GM19043 (cell line): ENCODE data around the gene SCAMP2.

ENCODE experiments used
- ATAC-seq: cut with Tn5 transposase; IDR thresholded peaks from one replicate; pipeline ENCODE4 v1.9.1; 2021; ENCODE audit warnings: low read depth; ENCODE audit not compliant: unreplicated experiment

Gene SCAMP2

DNA sequence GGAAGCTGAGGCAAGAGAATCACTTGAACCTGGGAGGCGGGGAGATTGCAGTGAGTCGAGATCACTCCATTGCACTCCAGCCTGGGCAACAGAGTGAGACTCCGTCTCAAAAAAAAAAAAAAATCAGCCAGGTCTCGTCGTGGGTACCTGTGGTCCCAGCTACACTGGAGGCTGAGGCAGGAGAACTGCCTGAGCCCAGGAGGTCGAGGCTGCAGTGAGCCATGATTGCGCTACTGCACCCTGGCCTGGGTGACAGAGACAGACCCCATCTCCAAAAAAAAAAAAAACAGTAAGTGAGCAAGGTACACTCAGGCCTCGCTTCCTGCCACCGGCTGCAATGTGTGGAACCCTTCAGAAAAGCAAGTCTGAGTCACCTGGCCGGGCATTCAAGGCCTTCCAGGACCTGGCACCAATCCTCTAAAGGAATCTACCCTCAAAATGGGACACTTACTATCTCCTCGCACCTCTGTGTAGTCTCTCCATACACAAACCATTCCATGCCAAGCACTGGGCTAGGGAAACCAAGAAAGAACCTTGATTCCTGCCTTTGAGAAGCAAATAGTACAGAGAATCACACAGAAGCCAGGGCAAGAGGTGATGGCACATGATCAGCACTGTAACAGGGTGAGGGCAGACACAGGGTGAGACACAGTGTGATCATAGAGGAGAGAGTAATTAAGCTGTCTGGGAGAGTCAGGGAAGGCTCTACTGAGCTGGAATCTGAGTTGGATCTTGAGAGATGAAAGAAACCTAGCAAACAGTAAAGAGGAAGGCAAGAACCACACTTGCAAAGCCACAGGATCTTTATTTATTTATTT, 9.7 kb downstream of the SCAMP2 start:
- ATAC-seq, result no peak

- ATAC-seq, result no peak
Measured at GRCh38 chr15:74858369-74858740, 14.8 kb downstream of the SCAMP2 start.

DNA sequence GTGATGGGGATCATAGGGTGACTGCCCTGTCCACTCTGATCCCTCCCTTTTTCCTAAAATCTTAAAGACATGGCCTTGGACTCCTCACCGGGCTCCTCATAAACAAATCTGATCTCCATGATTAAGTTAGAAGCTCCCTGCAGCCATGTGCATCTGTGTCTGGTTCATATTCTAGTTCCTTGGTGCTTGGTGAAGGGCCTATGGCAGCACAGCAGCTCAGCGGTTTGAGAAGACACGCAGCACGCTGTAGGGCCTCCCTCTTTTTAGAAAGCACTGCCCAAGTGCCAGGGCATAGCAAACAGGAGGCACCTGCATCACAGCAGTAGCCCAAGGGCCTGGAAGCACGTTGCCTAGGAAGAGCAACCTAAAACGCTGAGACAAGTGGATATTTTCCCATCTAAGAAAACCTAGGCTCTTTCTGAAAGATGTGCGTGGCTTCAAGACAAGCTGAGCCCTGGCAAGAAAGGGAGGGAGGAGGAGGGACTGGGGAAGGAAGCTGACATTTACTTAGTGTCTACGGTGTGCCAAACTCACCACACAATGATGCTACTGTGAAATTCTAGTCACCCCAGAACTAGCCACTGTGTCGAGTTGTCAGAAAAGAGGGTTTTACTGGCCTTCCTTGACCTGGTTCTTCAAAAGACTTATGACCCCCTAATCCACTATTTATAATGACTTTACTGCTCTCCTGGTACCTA, 15.3 kb downstream of the SCAMP2 start:
- ATAC-seq, result no peak

DNA sequence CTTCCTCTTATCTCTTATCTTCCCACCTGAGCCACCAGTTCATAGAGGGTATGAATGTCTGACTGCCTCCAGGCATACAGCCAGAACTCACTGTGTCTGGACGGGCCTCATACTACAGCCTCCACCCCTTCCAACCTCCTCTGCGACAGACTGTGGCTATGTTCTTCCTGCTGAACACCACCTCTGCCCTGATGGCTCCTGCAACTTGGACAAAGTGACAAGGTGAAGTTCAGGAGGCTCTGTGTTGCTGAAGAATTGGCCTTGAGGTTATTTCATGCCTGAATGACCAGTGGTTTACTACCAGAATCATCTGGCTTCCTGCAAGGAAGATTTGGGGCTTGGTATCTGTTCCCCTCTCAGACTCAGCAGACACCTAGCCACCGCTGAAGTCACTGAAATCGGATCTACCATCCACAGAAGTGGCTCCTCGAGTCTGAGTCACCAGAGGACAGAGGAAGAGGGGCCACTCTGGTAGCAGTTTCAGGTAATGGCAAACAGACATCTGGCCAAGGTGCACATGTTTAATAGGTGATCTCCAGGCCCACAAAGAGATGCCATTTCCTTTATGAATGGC, 16.0 kb downstream of the SCAMP2 start:
- ATAC-seq, result peak; percentile 87

DNA sequence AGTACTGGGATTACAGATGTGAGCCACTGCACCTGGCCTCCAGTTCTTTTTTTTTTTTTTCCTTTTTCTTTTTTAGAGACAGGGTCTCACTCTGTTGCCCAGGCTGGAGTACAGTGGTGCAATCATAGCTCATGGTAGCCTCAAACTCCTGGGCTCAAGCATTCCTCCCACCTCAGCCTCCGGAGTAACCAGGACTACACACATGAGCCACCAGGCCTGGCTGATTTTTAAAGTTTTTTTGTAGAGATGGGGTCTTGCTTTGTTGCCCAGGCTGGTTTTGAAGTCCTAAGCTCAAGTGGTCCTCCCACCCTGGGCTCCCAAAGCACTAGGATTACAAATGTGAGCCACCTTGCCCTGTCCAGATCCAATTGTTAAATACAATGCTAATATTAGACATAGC, 16.6 kb downstream of the SCAMP2 start:
- ATAC-seq, result no peak

DNA sequence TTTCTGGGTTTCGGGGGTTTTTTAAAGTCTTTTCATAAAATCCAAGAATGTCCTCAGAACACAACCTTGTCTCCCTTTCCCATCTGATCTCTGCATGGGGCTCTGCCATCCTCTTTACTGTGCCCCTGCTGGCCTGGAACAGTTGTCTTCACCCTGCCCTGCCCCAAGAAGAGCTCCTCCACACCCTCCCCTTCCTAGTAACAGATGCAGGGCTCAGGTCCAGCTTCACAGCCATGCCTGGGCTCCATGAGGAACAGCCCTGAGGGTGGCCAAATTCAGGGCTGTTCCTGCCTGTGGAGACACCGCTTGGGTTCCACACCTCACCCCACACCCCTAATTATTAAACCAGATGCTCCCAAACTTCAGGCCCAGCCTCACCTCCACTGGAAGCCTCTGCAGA, 17.3 kb downstream of the SCAMP2 start:
- no peak for ATAC-seq

GRCh38 chr15:74854453-74855022, 18.6 kb downstream of the SCAMP2 start:
- no peak for ATAC-seq

DNA sequence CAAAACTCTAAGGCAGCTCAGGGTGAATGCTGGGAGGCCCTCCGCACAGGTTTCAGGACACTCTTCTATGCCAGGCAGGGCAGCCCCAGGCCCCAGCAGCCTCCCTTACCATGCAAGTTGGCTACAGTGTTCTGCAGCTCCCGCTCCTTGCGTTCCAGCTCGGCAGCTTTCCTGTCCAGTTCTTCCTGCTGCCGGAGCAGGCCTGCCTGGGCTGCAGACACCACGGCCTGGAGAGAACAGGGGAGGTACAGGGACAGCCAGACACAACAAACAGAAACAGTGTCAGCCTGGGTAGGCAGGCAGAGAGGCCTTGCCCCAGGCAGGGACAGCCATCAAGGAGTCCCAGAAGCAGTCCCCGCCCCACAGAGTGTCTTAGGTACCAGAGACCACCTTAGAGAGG, 21.2 kb downstream of the SCAMP2 start:
- no peak for ATAC-seq

DNA sequence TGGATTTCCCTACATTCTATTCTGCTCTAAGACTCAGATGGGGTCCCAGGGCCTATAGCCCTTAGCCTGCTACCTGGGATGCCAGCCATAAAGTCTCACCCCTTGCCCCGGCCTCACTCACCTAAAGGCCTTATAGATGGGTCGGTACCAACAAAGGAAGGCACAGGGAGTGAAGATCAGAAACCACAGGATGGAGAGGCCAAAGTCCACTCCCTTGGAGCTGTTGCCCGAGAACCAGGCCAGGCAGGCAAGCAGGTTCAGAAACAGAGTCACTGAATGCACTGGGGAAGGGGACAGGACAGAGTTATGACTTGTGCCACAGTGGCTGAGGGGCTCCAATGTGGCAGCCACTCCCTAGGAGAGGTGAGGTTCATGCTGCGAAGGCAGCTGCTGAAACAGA, 22.8 kb downstream of the SCAMP2 start:
- no peak for ATAC-seq

- ATAC-seq, result no peak
Measured at GRCh38 chr15:74847432-74847831, 25.7 kb downstream of the SCAMP2 start.

DNA sequence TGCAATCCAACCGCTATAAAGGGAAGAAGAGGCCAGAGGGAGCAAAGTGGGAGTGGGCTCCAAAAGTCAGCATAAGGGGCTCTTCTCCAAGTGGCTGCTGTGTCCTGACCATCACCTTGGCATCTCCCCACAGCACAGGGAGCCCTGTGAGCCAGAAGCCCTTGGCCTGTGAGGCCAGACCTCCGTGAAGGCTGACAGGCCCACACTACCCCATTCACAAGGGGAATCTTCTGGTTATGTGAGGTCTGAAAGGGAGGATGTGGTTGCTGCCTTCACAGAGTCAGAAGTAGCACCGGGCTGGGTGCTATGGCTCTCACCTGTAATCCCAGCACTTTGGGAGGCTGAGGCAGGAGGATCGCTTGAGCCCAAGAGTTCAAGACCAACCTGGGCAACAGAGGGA, 27.6 kb downstream of the SCAMP2 start:
- no peak for ATAC-seq

- ATAC-seq, result no peak
Measured at GRCh38 chr15:74845208-74845568, 28.0 kb downstream of the SCAMP2 start.

DNA sequence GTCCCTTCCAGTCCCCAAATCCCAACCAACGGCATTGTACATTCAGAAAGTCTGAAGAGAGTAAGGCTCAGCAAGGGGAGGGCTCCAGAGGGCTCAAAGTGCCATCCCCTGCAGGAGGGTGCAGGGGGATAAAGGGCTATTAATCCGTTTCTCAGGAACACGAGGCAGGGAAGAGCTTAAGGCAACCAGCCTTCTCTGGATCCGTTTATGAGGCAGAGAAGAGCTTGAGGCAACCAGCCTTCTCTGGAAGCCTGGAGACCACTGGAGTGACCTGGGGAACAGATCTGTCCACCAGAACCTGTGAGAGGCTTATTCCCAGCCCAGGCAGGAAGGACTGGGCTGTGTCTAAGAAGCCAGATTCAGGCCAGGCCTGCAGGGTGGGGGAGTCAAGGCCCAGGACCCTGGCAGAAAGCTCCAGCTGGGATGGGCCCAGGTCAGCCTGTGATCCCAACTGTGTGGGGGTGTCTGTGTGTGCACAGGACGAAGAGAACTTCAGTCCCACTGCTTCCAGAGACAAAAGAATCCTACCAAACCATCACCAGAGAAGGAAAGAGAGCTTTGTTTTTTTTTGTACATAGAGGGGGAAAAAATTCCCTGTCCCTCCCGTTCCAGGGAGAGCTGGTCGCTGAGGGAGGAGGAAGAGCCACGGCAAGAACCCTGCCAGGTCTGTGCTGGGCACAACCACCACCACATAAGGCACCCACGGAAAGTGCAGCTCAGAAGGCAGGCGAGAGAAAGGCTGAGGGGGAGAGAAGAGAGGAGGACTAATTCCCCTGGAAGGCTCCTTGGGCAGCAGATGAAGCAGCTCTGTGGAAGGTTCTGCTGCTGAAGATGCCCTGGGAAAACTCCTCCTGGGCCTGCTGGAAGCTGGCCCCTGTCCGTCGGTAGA, 28.6 kb downstream of the SCAMP2 start:
- ATAC-seq, result no peak

DNA sequence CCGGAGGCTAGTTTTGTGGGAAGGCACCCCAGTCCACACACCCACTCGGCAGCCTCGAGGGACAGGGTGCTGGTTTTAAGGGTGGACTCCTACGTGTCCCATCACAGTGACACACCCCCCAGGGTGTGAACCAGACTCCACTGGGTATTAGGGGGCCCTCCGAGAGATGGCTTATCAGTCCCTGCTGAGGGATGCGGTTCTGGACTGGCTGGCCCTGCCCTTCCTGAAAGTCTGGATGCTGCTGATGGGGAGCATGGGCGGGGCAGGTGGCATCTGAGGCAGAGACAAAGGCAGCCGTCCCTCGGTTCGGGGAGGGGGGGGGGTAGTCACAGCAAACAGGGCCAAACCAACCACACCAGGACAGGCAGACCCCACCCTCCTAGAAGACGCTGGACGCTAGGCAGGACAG, 29.3 kb downstream of the SCAMP2 start:
- no peak for ATAC-seq

GRCh38 chr15:74843445-74843828, 29.7 kb downstream of the SCAMP2 start:
- ATAC-seq, result no peak

GRCh38 chr15:74842581-74843444, 30.4 kb downstream of the SCAMP2 start, which contains the start of gene ULK3:
ULK3 (minus strand) TSS chr15:74843156; CDS start chr15:74843105, 51 bp downstream.
- peak; percentile 73 for ATAC-seq

- ATAC-seq, result no peak
Measured at GRCh38 chr15:74841891-74842373, 31.2 kb downstream of the SCAMP2 start.

DNA sequence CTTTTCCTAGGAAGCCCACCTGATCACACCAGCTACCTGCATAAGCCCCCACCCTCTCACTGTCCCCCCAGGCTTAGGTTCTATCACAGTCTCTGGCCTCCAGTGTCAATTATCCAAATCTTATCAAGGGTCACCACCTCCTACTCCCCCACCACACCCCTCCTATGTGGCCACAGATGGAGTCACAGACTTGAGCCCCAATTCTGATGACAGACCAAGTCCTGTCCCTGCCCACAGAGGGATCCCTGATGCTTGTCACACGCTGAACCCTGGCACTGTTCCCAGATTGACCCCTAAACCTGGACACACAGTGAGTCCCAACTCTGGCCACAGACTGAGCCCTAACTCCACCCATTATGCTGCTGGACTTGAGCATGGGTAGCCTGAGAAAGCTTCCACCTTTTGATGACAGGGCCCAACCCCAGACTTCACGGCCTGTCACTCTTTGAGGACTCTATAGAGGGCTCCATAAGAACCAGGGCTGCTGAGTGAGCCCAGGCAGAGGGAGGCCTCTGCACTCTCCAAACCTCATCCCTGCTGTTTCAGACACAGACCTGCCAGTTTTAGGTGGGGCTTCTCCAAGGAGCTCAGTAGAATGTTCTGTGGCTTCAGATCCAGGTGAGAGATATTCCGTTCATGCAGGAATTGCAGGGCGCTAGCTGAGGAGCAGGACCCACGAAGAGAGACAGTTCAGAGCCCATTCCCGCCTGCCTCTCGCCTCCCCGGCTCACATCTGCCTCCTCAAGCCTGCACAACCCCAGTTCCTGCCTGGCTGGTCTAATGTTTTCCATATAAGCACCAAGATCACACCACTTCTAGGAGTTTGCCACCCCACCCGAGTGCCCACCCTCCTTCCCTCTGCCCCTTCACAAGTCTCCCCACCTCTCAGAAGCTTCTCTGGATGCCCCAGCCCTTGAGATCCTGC, 32.1 kb downstream of the SCAMP2 start:
- ATAC-seq, result no peak
